ENCODE measurements around the gene ARMC9. TPM values are rescaled to one million over a fixed set of nuclear protein-coding genes. Genes with fewer than 3 reads are reported as not detected.

The ARMC9 gene
- total RNA-seq, 1 experiment from 2014 or later, result 42.7 TPM

GRCh38 chr2:231181860-231182512 is 16.4 kb upstream of the ARMC9 start:
- intact Hi-C loops (cut with micrococcal nuclease; ENCODE audit: unreplicated experiment), result no loop called here
- peak; percentile 45 for DNase-seq (ENCODE audit: low read depth, low spot score)
- ChIA-PET POLR2A (no interaction called here), CTCF (interaction anchor here (0.7 kb wide), 1 partner anchor 85 kb away, joined by 4 read pairs; no protein-coding TSS in a partner anchor)
- ATAC-seq, result peak; percentile 83
- Histone ChIP-seq H3K27me3 (ENCODE audit: control insufficient read depth, insufficient read depth, low read length) (no peaks in the 10 kb centered on the region), H3K36me3 (ENCODE audit: control insufficient read depth, insufficient read depth, low read length) (no peaks in the 10 kb centered on the region), H3K27ac (ENCODE audit: low read length) (peak overlapping the region; percentile 36), H3K9me3 (ENCODE audit: control insufficient read depth, insufficient read depth, low read depth, low read length) (no peaks in the 10 kb centered on the region), H3K4me1 (ENCODE audit: control insufficient read depth, insufficient read depth, low read length) (peaks cover 32% of the 10 kb centered on the region), H3K4me3 (ENCODE audit: low read depth in 2 of 2, low read length in 2 of 2) (no peak overlapping the region)
- in situ Hi-C loops (cut with HindIII; ENCODE audit: low pct_unique_long_range_greater_than_20kb, low sequenced_read_pairs), result no loop called here
- no TSS peak for BruUV-seq (replicated peaks)
- TF ChIP-seq CTCF (IDR thresholded peaks at IDR 0.05) (no peak), TCF7L2 (IDR thresholded peaks at IDR 0.05; ENCODE audit: low read depth, low read length) (0 out of 2 replicates have a peak, but pooled peaks have one; percentile 29)

- no peak overlapping the region for H3K4me3 ChIP-seq (ENCODE audit: low read depth in 2 of 2, low read length in 2 of 2)
- H3K9me3 ChIP-seq (ENCODE audit: control insufficient read depth, insufficient read depth, low read depth, low read length), result no peaks in the 10 kb centered on the region
- no peaks in the 10 kb centered on the region for H3K36me3 ChIP-seq (ENCODE audit: control insufficient read depth, insufficient read depth, low read length)
- H3K27ac ChIP-seq (ENCODE audit: low read length), result peak overlapping the region; percentile 36
- in situ Hi-C loops (cut with HindIII; ENCODE audit: low pct_unique_long_range_greater_than_20kb, low sequenced_read_pairs) (no loop called here), intact Hi-C loops (cut with micrococcal nuclease; ENCODE audit: unreplicated experiment) (no loop called here)
- ATAC-seq (no peak), DNase-seq (ENCODE audit: low read depth, low spot score) (no peak)
- ChIA-PET POLR2A (interaction anchor here (0.5 kb wide), 1 partner anchor 304 kb away, joined by 12 read pairs; no protein-coding TSS in a partner anchor), CTCF (no interaction called here)
- H3K27me3 ChIP-seq (ENCODE audit: control insufficient read depth, insufficient read depth, low read length), result no peaks in the 10 kb centered on the region
- TF ChIP-seq TCF7L2 (IDR thresholded peaks at IDR 0.05; ENCODE audit: low read depth, low read length) (no peak), CTCF (IDR thresholded peaks at IDR 0.05) (no peak), REST (IDR thresholded peaks at IDR 0.05; ENCODE audit: insufficient read depth in 1 of 2, low read depth in 2 of 2, low read length in 1 of 2) (no peak), SIN3A (IDR thresholded peaks at IDR 0.05; ENCODE audit: borderline replicate concordance, insufficient read depth, low read depth, low read length) (no peak), POLR2AphosphoS5 (IDR thresholded peaks at IDR 0.05; ENCODE audit: low read depth, low read length) (no peak)
- peaks cover 32% of the 10 kb centered on the region for H3K4me1 ChIP-seq (ENCODE audit: control insufficient read depth, insufficient read depth, low read length)
- no TSS peak for BruUV-seq (replicated peaks)
Observed at GRCh38 chr2:231182513-231182899, 15.9 kb upstream of the ARMC9 start.
